Tibial artery (tissue), 4 donors: ENCODE results near the gene MOGAT3.

Experiments
- DNase-seq, 2 donors: peaks; one replicate each; pipeline ENCODE4 v3.0.0-alpha.2; 2019
- H3K27ac ChIP-seq, 2 donors: fragments of 200-600 bp; sonication (generic) in 1 of 2; 1 replicate in 1 of 2; 2 replicates in 1 of 2; pipeline ENCODE4 v1.5.1; 2018 to 2019; ENCODE audit warnings: mild to moderate bottlenecking in 1 of 2
- H3K27me3 ChIP-seq, 2 donors: fragments of 200-600 bp; sonication (generic) in 1 of 2; one replicate each; pipeline versions ENCODE4 v1.5.1 to v1.6.0; 2016 to 2019
- H3K36me3 ChIP-seq, 3 donors: fragments of 200-600 bp; sonication (generic) in 2 of 3; one replicate each; pipeline ENCODE4 v1.5.1; 2016 to 2019; ENCODE audit warnings: mild to moderate bottlenecking in 2 of 3
- H3K4me1 ChIP-seq, 4 donors: fragments of 200-600 bp; sonication (generic) in 2 of 4; 1 replicate in 3 of 4; 2 replicates in 1 of 4; pipeline ENCODE4 v1.5.1; 2016 to 2019
- H3K4me3 ChIP-seq, 2 donors: fragments of 200-600 bp; sonication (generic) in 1 of 2; 1 replicate in 1 of 2; 2 replicates in 1 of 2; pipeline ENCODE4 v1.5.1; 2018 to 2019; ENCODE audit warnings: mild to moderate bottlenecking in 2 of 2
- H3K9me3 ChIP-seq, 3 donors: fragments of 200-600 bp; sonication (generic) in 1 of 3; one replicate each; pipeline ENCODE4 v1.5.1; 2016 to 2019
- CTCF ChIP-seq, 2 experiments: fragments of 200-600 bp in 1 of 2; fragments of 450-650 bp in 1 of 2; IDR thresholded peaks; one replicate each; pipeline ENCODE4 v1.5.1; 2017 to 2019; ENCODE audit warnings: antibody characterized with exemption in 2 of 2, mild to moderate bottlenecking in 1 of 2, moderate library complexity in 1 of 2
- intact Hi-C: fragments of 100-400 bp; cut with DNase I; formaldehyde crosslinking; loops from one replicate; pipeline ENCODE4 v1.15.0; 2023; ENCODE audit warnings: low total_unique reads

Gene MOGAT3

GRCh38 chr7:101179713-101180112 lies 21.1 kb downstream of the MOGAT3 start:
- Histone ChIP-seq H3K27ac (no peak overlapping the region), H3K4me3 (no peak overlapping the region), H3K9me3 (no peaks in the 10 kb centered on the region), H3K27me3 (peaks cover 0 to 92% of the 10 kb centered on the region in 2 donors), H3K4me1 (peaks cover 0 to 16% (median 14%) of the 10 kb centered on the region in 4 donors), H3K36me3 (no peaks in the 10 kb centered on the region)
- intact Hi-C loops, result no loop called here
- no peak for TF ChIP-seq CTCF (IDR thresholded peaks at IDR 0.05)
- no peak for DNase-seq

GRCh38 chr7:101179117-101179516 lies 21.7 kb downstream of the MOGAT3 start:
- Histone ChIP-seq H3K27me3 (peaks cover 0 to 97% of the 10 kb centered on the region in 2 donors), H3K4me1 (peaks cover 0 to 22% (median 17%) of the 10 kb centered on the region in 4 donors), H3K4me3 (no peak overlapping the region), H3K27ac (no peak overlapping the region), H3K9me3 (no peaks in the 10 kb centered on the region), H3K36me3 (no peaks in the 10 kb centered on the region)
- DNase-seq, result no peak
- intact Hi-C loops, result no loop called here
- no peak for TF ChIP-seq CTCF (IDR thresholded peaks at IDR 0.05)

DNA sequence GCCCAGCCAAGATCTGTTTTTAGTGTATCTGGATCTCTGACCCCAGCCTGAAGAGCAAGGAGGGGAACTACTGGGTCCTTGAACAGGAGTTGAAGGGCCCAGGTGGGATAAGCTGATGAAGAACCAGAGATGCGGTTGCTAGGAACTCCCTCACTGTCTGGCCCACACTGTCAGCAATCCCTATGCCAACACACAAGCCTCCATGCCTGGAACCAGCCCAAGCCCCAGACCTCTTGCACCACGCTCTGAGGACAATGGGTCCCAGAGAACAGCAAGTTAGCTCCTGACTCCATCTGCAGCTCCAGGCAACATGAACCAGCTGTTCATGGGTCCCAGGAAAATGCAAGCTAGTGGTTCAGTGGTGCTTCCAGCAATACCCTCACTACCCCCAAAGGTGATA lies 23.2 kb downstream of the MOGAT3 start:
- Histone ChIP-seq H3K4me1 (peaks cover 4 to 37% (median 29%) of the 10 kb centered on the region in 4 donors), H3K27ac (no peak overlapping the region), H3K27me3 (peaks cover 7 to 97% of the 10 kb centered on the region in 2 donors), H3K9me3 (no peaks in the 10 kb centered on the region), H3K36me3 (no peaks in the 10 kb centered on the region), H3K4me3 (no peak overlapping the region)
- TF ChIP-seq CTCF (IDR thresholded peaks at IDR 0.05), result no peak
- no peak for DNase-seq
- intact Hi-C loops, result no loop called here

DNA sequence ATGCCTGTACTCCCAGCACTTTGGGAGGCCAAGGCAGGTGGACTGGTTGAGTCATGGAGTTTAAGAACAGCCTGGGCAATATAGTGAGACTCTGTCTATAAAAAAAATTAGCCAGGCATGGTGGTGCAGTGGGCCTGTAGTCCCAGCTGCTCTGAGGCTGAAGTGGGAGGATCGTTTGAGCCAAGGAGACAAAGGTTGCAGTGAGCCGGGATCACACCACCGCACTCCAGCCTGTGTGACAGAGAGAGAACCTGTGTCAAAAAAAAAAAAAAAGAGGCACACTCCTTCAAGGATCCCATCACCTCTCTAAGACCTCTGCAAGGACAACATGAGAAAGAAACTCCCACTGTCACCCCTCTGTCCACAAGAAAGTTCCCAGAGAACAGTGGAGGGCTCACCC lies 25.2 kb downstream of the MOGAT3 start:
- H3K36me3 ChIP-seq, result no peaks in the 10 kb centered on the region
- H3K27me3 ChIP-seq, result peaks cover 11 to 97% of the 10 kb centered on the region in 2 donors
- H3K4me1 ChIP-seq, result peaks cover 4 to 51% (median 41%) of the 10 kb centered on the region in 4 donors
- no peaks in the 10 kb centered on the region for H3K9me3 ChIP-seq
- no peak for TF ChIP-seq CTCF (IDR thresholded peaks at IDR 0.05)
- intact Hi-C loops, result no loop called here
- DNase-seq, result no peak
- H3K27ac ChIP-seq, result no peak overlapping the region
- no peak overlapping the region for H3K4me3 ChIP-seq

DNA sequence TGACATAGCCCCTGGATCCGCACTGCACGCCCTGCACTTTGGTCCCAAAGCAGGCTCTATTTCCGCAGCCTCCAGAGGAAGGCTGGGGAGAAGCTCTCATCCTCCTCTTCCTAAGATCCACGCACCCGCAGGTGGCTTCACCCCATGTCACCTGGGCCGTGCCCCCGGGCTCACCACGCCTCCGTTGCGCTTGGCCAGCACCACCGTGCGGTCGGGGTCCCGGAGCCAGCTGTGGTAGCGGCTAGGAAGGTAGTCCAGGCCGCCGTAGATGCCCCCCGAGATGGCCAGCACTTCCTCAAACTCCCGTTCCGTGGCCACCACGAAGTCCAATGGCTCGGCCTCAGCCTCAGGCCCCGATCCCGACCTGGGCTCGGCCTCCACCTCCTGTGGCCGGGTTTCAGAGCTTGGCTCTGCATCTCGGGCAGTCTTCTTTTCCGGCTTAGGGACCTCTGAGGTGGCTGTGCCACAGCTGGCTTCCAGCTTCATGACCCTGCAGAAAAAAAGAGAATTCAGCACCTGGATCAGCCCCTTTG lies 26.4 kb downstream of the MOGAT3 start:
- Histone ChIP-seq H3K4me3 (no peak overlapping the region), H3K27ac (no peak overlapping the region), H3K4me1 (peaks cover 4 to 52% (median 38%) of the 10 kb centered on the region in 4 donors), H3K27me3 (peaks cover 11 to 97% of the 10 kb centered on the region in 2 donors), H3K36me3 (no peaks in the 10 kb centered on the region), H3K9me3 (no peaks in the 10 kb centered on the region)
- TF ChIP-seq CTCF (IDR thresholded peaks at IDR 0.05), result no peak
- DNase-seq, result no peak
- intact Hi-C loops, result no loop called here
